Measurements from ENCODE around the gene NOTCH2NLA.
"Not testable (repeated sequence)": the region's sequence is repeated elsewhere in the genome, so short reads cannot be mapped to it uniquely, and the experiment has no call there.

DNA sequence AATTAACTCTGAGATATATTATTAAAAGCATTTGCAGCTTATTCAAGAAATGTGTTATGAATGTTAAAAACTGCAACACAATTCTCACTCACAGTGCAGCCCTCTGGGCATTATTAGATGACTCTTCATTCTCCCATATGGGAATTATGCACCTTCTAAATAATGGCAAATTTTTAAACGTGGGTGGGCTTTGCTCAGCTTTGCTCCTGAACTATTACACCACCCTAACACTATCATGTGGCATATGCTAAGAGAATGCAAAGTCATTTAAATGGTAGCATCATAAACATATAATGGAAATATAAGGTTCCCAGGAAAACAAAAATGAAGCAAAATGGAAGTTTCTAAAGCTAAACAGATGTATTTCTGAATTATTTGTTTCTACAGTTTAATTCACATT is 61.5 kb downstream of the NOTCH2NLA start:
- TF ChIP-seq, protein P1, sequence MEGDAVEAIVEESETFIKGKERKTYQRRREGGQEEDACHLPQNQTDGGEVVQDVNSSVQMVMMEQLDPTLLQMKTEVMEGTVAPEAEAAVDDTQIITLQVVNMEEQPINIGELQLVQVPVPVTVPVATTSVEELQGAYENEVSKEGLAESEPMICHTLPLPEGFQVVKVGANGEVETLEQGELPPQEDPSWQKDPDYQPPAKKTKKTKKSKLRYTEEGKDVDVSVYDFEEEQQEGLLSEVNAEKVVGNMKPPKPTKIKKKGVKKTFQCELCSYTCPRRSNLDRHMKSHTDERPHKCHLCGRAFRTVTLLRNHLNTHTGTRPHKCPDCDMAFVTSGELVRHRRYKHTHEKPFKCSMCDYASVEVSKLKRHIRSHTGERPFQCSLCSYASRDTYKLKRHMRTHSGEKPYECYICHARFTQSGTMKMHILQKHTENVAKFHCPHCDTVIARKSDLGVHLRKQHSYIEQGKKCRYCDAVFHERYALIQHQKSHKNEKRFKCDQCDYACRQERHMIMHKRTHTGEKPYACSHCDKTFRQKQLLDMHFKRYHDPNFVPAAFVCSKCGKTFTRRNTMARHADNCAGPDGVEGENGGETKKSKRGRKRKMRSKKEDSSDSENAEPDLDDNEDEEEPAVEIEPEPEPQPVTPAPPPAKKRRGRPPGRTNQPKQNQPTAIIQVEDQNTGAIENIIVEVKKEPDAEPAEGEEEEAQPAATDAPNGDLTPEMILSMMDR (IDR thresholded peaks at IDR 0.05) = not testable (repeated sequence)
- TF ChIP-seq POLR2A (IDR thresholded peaks at IDR 0.05) = not testable (repeated sequence)

Data from testis (tissue), 2 donors.